ENCODE measurements around the gene TRMT1. TPM values are rescaled to one million over a fixed set of nuclear protein-coding genes. Genes with fewer than 3 reads are reported as not detected.

Gene TRMT1
- total RNA-seq, 1 experiment from 2014 or later: 63.2 TPM

- Mint-ChIP-seq H3K9me3 (ENCODE audit: unreplicated experiment) (no peaks in the 10 kb centered on the region), H3K36me3 (ENCODE audit: insufficient read depth, unreplicated experiment) (peaks cover 26% of the 10 kb centered on the region), H3K4me3 (ENCODE audit: unreplicated experiment) (peak overlapping the region; percentile 16), H3K27me3 (ENCODE audit: insufficient read depth, unreplicated experiment) (no peaks in the 10 kb centered on the region), H3K4me1 (ENCODE audit: insufficient read depth, unreplicated experiment) (peaks cover 11% of the 10 kb centered on the region), H3K27ac (ENCODE audit: low read depth, unreplicated experiment) (peak overlapping the region; percentile 46)
- intact Hi-C loops (cut with micrococcal nuclease): no loop called here
- BruUV-seq (replicated peaks): no TSS peak
- peak; percentile 84 for DNase-seq (ENCODE audit: unreplicated experiment)
- ChIA-PET POLR2A (interaction anchor here (0.7 kb wide), 1 partner anchor 409 kb away, joined by 3 read pairs; no protein-coding TSS in a partner anchor), CTCF (interaction anchor here (0.7 to 1.2 kb wide), 2 partner anchors 182 to 475 kb away, joined by 3 read pairs; no protein-coding TSS in a partner anchor)
- TF ChIP-seq CTCF (IDR thresholded peaks at IDR 0.05; ENCODE audit: unreplicated experiment): no peak
Observed at GRCh38 chr19:13146763-13147563, 30.4 kb upstream of the TRMT1 start.

GRCh38 chr19:13139633-13140311 lies 23.2 kb upstream of the TRMT1 start:
- no peaks in the 10 kb centered on the region for H3K9me3 Mint-ChIP-seq (ENCODE audit: unreplicated experiment)
- H3K36me3 Mint-ChIP-seq (ENCODE audit: insufficient read depth, unreplicated experiment): peaks cover 60% of the 10 kb centered on the region
- DNase-seq (ENCODE audit: unreplicated experiment): no peak
- H3K27me3 Mint-ChIP-seq (ENCODE audit: insufficient read depth, unreplicated experiment): no peaks in the 10 kb centered on the region
- no peak overlapping the region for H3K27ac Mint-ChIP-seq (ENCODE audit: low read depth, unreplicated experiment)
- POLR2A ChIA-PET: no interaction called here
- no peak for TF ChIP-seq CTCF (IDR thresholded peaks at IDR 0.05; ENCODE audit: unreplicated experiment)
- no peak overlapping the region for H3K4me3 Mint-ChIP-seq (ENCODE audit: unreplicated experiment)
- intact Hi-C loops (cut with micrococcal nuclease): no loop called here
- no peaks in the 10 kb centered on the region for H3K4me1 Mint-ChIP-seq (ENCODE audit: insufficient read depth, unreplicated experiment)
- CTCF ChIA-PET: no interaction called here
- TSS peak; percentile 23 for BruUV-seq (replicated peaks)

GRCh38 chr19:13138916-13139198 lies 22.3 kb upstream of the TRMT1 start:
- intact Hi-C loops (cut with micrococcal nuclease): no loop called here
- BruUV-seq (replicated peaks): no TSS peak
- H3K4me1 Mint-ChIP-seq (ENCODE audit: insufficient read depth, unreplicated experiment): no peaks in the 10 kb centered on the region
- H3K27me3 Mint-ChIP-seq (ENCODE audit: insufficient read depth, unreplicated experiment): no peaks in the 10 kb centered on the region
- ChIA-PET POLR2A (interaction anchor here (0.6 kb wide), 1 partner anchor 14 kb away, joined by 3 read pairs; no protein-coding TSS in a partner anchor), CTCF (interaction anchor here (0.5 to 0.7 kb wide), 2 partner anchors 74 to 93 kb away, joined by 3 read pairs; no protein-coding TSS in a partner anchor)
- H3K27ac Mint-ChIP-seq (ENCODE audit: low read depth, unreplicated experiment): no peak overlapping the region
- no peak for TF ChIP-seq CTCF (IDR thresholded peaks at IDR 0.05; ENCODE audit: unreplicated experiment)
- H3K36me3 Mint-ChIP-seq (ENCODE audit: insufficient read depth, unreplicated experiment): peaks cover 53% of the 10 kb centered on the region
- H3K9me3 Mint-ChIP-seq (ENCODE audit: unreplicated experiment): no peaks in the 10 kb centered on the region
- DNase-seq (ENCODE audit: unreplicated experiment): no peak
- no peak overlapping the region for H3K4me3 Mint-ChIP-seq (ENCODE audit: unreplicated experiment)

GRCh38 chr19:13138171-13138915 lies 21.8 kb upstream of the TRMT1 start:
- no peaks in the 10 kb centered on the region for H3K4me1 Mint-ChIP-seq (ENCODE audit: insufficient read depth, unreplicated experiment)
- H3K4me3 Mint-ChIP-seq (ENCODE audit: unreplicated experiment): no peak overlapping the region
- H3K27ac Mint-ChIP-seq (ENCODE audit: low read depth, unreplicated experiment): no peak overlapping the region
- CTCF ChIA-PET: interaction anchor here (0.5 to 0.7 kb wide), 2 partner anchors 75 to 93 kb away, joined by 3 read pairs; no protein-coding TSS in a partner anchor
- BruUV-seq (replicated peaks): no TSS peak
- DNase-seq (ENCODE audit: unreplicated experiment): no peak
- no peaks in the 10 kb centered on the region for H3K27me3 Mint-ChIP-seq (ENCODE audit: insufficient read depth, unreplicated experiment)
- intact Hi-C loops (cut with micrococcal nuclease): no loop called here
- peaks cover 55% of the 10 kb centered on the region for H3K36me3 Mint-ChIP-seq (ENCODE audit: insufficient read depth, unreplicated experiment)
- no peak for TF ChIP-seq CTCF (IDR thresholded peaks at IDR 0.05; ENCODE audit: unreplicated experiment)
- POLR2A ChIA-PET: interaction anchor here (0.6 kb wide), 1 partner anchor 14 kb away, joined by 3 read pairs; no protein-coding TSS in a partner anchor
- H3K9me3 Mint-ChIP-seq (ENCODE audit: unreplicated experiment): no peaks in the 10 kb centered on the region

All from MCF 10A (cell line).